Measurements from ENCODE around the gene ISOC1.

Gene ISOC1

DNA sequence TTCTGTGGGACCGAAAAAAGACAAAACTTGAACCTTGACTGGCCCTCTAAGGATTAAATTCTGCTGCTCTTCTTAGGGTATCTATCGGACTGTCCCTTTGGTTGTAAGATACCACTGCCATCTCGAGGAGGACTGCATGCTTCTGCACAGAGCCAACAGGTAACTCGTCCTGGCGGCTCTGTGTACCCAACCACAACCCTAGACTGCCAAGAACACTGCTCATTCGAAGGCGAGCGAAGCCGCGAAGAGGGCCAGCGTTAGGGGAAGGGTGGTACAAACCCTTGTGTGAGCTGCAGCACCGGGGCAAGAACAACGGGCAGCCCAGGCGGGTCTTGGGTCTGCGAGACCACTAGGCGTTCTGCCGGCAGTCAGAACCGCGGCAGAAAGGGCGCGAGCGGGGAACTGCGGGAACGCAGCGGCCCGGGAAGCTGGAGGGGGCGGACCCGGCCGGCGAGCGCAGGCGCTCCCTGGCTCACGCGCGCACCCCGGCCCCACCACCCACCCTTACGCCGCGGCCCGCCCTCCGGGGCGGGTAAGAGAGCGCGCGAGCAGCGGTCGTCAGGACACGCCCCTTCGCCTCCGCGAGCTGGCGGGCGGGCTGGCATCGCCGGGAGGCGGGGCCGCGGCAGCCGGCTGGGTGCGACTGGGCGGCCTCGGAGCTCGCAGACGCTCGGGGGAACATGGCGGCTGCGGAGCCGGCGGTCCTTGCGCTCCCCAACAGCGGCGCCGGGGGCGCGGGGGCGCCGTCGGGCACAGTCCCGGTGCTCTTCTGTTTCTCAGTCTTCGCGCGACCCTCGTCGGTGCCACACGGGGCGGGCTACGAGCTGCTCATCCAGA is at the start of gene ISOC1:
Gene ISOC1, plus strand, starts transcription at position 663 of the 837 bp plus-strand sequence. Its CDS starts 18 bp downstream, at position 681.
- peak; percentile 90 for DNase-seq (ENCODE audit: low read depth)

DNA sequence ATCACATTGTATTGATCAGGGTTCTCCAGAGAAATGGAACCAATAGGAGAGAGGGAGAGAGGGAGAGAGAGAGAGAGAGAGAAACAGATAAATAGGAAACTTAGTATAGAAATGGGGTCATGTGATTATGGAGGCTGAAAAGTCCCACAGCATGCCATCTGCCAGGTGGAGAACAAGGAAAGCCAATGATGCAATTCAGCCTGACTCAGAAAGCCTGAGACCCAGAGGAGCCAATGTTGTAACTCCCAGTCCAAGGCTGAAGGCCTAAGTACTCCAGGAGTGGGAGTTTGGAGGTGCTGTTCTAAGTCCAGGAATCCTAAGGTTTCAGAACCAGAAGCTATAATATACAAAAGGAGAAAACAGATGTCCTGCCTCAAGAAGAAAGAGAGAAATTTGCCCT is 48.4 kb upstream of the ISOC1 start:
- no peak for DNase-seq (ENCODE audit: low read depth)

DNA sequence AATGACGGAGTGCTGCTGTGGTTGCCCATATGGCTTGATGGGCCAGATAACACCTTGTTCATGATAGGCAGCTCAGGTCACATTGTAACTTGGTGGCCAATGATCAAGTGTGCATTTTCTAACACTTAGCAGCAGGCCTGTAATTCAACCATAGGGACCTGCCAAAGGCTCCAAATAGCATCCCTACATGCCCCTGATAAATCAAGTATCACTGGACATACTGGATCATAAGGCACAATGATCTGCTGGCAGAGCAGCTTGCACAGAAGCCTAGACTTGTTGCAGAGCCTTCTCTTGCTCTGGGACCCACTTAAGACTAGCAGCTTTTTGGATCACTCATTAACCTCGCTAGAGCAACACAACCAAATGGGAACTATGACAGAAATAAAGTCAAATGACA is 46.0 kb upstream of the ISOC1 start:
- DNase-seq (ENCODE audit: low read depth): no peak

DNA sequence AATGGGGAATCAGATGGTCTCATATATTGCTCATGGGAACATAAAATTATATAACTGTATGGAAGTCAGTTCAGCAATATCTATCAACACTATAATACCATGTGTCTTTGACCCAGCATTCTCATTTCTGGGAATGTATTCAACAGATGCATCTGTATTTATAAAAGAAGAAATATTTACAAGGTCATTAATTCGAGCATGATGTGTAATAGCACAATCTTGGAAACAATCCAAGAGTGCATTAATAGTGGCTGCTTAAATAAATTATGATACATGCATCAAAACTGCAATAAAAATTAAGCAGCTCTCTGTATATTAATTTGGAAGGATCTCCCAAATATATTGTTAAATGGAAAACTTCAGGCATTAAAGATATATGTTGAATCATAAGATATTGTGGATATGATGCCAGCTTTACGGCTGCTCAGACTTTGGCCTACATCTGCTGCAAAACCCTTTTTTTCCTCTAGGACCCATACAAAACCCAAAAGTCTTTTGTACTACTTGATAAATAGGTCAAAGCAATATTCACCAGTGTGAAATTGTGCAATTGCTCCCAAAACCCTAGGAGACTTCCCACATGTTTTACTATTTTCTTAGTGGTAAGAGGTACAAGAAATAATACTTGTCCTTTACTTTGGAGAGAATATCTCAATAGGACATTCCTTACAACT is 45.3 kb upstream of the ISOC1 start:
- no peak for DNase-seq (ENCODE audit: low read depth)

DNA sequence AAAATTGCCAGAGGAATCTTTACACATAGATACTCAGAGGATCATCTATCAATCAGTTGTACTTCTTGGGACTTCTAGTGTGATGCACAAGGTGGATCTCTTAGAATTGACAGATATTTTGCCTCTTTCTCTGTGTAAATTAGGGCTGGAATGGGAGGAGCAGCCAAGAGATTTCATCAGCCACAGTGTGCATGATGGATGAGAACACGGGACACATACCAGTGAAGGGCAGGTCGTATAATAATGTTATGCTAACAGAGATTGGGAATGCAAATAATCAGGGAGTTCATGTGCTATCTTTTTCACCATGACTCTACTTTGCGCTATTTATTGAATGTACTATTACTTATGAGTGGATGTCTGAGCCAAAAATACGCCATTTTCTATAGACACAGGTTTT is 43.3 kb upstream of the ISOC1 start:
- DNase-seq (ENCODE audit: low read depth): no peak

DNA sequence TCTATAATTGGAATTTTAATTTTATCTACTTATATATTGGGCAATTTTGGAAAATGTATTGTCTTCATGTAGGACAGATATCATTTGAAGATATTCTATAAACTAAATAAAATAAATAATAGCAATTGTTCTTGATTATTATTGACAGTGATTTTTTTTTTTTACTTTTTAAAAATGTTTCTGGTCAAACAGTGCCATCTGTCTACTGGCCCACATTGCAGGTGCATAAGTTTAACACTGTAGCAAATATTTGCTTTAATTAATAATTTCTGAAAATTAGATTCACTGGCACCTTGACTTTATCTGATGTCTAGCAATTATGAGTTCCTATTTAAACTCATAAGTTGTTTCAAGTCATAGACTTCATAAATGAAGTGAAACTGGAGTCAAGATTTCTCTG is 41.1 kb upstream of the ISOC1 start:
- no peak for DNase-seq (ENCODE audit: low read depth)

DNA sequence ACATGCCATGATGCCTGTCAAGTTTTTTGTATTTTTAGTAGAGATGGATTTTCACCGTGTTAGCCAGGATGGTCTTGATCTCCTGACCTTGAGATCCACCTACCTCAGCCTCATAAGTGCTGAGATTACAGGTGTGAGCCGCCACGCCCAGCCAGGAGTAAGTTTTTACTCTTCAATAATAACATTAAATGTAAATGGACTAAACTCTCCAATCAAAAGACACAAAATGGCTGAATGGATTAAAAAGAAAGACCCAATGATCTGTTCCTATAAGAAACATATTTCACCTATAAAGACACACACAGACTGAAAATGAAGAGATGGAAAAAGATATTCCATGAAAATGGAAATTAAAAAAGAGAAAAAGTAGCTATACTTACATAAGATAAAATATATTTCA is 37.2 kb upstream of the ISOC1 start:
- no peak for DNase-seq (ENCODE audit: low read depth)

DNA sequence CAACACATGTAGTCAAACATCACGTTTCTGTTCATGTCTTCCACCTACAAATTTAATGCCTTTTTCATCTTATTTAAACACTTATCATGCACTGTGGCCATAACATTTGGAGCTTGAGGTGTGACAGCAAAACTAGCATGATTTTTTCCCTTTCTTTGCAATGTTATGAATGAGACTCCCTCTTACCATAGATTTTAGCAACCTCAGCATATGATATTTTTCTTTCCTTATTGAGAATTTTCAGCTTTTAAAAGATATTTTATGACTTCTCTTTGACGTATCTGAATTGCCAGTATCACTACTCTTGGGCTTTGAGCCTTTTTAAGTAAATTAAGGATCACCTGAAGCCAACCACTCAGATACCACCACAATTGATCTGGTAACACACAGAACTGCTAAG is 32.7 kb upstream of the ISOC1 start:
- no peak for DNase-seq (ENCODE audit: low read depth)

DNA sequence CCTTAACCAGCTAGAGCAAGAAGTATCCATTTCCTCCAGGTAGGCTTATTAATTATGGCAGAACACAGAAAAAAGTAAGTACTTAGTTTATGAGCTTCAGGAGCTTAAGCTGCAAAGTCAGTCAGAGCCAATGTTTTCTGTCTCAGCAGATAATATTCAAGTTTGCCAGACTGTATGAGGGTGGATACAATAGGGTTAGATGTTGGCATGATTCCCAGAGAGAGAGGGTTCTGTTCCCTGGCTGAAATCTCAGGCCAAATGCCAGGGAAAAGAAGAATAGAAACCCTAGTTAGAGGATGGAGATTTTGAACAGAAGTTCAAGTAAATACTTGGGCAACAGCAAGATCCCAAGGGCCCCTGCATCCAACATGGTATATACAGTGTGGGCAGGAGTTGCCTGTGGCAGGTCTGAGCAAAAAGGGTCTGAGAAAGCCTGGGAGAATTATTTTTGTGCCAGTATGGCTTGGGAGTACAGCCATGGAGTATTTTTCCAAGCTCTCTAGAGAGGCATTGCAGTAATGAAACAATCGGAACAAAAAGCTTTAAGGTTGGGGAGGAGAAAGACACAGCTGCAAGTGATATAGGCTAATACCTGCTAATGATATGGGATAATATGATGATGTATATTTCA is 31.0 kb upstream of the ISOC1 start:
- DNase-seq (ENCODE audit: low read depth): no peak

DNA sequence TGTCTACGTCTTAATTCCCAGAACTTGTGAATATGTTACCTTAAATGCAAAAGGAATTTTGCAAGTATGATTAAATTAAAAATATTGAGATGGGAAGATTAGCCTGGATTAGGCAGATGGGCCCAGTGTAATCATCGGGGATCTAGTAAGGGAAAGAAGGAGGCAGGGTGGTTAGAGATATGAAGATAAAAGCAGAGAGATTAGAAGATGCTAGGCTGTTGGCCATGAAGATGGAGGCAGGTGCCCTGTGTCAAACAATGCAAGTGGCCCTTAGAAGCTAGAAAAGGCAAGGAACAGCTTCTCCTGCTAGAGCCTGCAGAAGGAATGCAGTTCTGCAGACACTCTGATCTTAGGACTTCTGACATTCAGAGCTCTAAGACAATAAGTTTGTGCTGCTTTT is 28.8 kb upstream of the ISOC1 start:
- no peak for DNase-seq (ENCODE audit: low read depth)

DNA sequence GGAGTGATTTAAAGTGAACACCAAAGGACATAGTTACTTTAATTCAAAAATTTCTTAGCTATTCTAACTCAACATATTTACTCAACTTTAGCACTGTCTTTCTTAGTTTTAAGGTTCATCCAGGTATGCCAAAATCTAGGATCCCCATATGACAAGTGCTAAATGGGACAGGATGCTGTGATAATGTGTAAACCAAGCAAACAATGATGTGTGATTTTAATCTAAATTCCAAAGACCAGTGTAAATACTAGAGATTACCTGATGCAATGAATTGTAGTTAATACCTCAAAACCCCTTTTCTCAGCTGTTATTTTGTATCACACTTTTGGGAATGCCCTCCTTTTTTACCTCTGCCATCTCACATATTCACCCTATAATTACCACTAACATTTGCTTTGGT is 26.8 kb upstream of the ISOC1 start:
- no peak for DNase-seq (ENCODE audit: low read depth)

DNA sequence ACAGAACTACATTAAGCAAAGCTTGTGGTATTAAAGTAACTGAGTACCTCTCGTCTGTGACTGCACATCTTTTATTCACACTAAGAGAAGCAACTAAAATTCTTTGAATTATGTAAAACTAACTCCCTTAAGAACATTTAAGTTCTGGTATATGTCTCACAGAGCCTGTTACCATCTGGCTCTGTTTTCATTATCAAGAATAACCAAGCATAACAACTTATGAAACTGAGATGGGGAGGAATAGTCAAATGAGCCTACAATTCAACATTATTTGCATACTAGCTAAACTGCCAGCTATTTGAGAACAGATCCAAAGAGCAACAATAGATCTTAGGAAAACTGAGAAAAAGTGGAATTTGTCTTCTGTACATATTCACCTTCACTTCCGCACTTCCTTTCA is 25.3 kb upstream of the ISOC1 start:
- no peak for DNase-seq (ENCODE audit: low read depth)

DNA sequence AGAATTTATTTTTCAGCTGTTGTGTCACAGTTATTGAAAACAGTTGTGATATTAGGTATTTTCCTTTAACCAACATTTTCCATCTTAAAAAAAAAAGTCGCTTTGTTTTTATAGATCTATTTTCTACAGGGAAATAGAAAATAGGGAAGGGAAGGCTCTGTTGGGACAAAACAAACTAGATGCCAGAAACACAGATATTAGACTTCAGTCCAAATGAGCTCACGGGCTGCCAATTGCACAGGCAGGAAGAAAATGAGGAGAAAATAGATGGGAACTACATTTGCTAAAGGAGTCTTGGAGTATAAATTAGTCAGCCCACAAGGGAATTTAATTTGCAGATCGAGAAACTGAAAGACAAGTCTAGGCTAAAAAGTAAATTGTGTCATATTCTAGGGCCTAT is 21.4 kb upstream of the ISOC1 start:
- DNase-seq (ENCODE audit: low read depth): no peak

DNA sequence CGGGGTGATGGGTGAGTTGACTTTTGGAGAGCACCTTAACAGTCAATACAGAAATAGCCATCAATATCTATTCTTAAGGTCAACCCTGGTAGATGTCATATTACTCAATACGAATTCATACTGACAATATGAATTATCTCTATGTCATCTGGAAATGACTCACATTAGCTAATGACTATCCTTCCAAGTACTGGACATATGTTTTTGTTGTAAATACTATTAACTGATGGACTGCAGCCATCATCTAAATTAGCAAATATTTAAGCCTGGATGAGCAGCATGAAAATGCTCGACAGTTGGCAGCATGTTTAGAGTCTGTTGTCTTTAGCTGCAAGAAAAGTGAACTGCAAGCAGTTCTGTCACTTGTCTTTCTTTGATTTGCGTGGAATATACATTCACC is 19.6 kb upstream of the ISOC1 start:
- no peak for DNase-seq (ENCODE audit: low read depth)

DNA sequence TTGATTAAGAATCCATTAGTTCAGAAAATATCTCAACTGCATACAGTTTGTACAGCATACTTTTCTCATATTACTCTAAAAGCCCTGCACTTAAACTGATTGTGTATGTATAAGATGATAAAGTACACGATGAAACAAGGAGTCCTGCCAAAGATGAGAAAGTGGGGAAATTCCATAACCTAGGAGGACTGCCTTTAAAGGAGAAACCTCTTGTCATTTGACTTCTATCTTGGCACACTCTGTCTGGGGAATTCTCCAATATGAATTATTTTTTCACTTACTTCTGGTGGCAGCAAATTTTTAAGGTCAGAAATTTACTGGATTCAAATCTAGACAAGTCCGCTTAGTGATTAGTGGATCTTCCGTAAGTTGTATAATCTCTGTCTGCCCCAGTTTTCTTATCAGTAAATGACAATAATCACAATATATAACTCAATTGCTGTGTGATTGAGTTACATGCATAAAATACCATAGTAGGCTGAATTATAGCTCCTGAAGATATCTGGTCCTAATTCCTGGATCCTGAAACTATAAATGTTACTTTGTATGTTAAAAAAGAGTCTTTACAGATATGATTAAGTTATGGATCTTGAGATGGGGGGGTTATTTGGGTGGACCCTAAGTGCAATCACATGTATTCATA is 17.0 kb upstream of the ISOC1 start:
- no peak for DNase-seq (ENCODE audit: low read depth)

DNA sequence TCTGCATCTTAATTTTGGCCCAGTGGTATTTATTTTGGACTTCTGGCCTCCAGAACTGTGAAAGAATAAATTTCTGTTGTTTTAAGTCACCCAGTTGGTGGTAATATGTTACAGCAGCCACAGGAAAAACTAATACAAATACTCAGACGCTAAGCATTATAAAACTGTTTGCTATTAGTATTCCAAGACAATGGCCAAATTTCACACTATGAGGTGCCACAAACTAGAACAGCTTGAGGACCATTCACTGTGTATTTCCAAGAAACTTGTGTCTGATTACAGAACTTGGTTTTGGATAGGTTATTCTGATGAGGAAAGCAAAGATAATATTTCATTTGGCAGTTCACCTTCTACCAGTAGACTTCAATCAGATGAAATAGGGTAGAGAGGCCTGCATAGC is 16.3 kb upstream of the ISOC1 start:
- no peak for DNase-seq (ENCODE audit: low read depth)

DNA sequence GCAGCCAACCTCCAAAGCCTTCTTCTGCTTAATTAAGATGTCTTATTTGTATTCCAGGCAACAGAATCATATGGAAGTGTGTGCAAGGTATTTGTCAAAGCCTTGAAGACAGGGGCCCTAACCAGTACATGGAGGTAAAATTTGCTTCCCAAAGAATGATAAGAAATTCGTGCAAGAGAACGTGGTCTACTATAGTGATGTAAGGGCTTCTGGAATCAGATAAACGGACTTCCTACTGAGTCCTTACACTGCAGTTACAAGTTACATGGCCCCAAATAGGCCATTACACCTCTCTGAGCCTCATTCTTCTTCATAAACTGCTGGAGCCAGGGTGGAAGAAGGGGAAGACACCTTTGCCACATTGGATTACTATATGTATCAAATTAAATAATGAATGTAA is 15.9 kb upstream of the ISOC1 start:
- no peak for DNase-seq (ENCODE audit: low read depth)

DNA sequence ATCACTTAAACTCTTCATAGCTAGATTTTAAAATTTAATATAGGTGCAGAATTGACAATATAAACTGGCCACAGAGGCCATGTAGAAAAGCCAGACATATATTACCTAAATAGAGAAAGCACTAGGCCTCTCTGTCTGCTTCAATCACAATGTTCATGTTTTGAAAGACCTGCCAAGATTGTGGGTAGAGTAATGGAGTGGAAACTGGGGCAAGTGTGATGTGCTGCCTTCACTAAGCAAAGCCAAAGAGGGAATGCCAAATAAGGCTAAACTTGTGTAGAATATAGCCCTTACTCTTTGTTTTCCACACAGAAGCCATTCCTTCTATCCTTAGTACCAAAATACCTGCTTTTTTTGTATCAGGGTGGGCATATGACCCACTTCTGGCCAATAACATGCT is 15.1 kb upstream of the ISOC1 start:
- DNase-seq (ENCODE audit: low read depth): no peak

DNA sequence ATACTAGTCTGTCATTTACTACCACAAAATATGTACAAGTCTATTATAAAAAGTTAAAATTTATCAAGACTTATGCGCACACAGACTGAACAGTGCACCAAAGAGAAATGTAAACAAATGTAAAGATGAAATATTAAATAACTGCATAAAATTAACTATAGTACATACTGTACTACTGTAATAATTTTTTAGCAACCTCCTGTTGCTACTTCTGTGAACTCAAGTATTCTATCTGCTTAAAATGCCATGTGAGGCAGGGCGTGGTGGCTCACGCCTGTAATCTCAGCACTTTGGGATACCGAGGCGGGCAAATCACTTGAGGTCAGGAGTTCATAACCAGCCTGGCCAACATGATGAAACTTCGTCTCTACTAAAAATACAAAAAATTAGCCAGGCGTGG is 13.8 kb upstream of the ISOC1 start:
- DNase-seq (ENCODE audit: low read depth): no peak

DNA sequence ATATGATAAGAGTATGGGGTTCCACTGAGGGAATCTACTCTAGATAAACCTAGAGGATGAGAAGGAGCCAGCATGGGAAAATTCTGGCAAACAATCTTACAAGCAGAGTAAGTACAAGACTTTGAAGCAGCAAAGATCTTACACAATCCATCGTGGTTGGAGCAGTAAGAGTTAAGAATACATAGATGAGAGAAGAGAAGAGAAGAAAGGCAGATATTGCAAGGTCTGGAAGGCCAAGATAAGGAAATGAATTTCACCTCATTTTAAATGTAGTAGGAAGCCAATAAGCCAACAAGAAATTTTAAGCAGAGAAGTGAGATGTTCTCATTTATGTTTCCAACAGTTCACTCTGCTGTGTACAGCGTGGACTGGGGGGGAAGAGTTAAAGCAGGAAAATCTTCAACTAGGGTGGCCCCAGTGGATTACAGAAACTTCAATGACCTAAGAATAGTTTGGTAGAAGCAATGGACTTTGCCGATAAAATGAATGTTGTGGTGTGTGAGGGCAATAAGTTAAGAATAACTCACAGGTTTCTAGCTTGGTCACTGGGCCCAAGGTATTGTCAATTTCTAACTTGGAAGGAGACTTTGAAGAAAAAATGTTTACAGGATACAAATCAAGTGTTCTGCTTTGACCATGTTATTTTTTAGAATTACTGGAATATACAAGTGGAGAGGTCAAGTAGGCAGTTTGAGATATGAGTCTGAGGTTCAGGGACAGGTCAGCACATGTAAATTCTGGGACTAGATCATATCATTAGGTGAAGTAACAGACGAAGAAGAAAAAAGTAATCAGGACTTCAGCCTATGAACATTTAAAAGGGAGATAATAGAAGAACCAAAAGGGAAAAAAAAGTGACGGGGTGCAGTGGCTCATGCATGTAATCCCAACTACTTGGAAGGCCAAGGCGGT is 12.1 kb upstream of the ISOC1 start:
- no peak for DNase-seq (ENCODE audit: low read depth)

Data from stimulated activated CD8-positive, alpha-beta memory T cell treated with anti-CD3 and anti-CD28 coated beads, Interleukin-4, amount 100 ng/mL, for 24 hours (primary cell).